ENCODE data around the gene RILPL1.

DNA sequence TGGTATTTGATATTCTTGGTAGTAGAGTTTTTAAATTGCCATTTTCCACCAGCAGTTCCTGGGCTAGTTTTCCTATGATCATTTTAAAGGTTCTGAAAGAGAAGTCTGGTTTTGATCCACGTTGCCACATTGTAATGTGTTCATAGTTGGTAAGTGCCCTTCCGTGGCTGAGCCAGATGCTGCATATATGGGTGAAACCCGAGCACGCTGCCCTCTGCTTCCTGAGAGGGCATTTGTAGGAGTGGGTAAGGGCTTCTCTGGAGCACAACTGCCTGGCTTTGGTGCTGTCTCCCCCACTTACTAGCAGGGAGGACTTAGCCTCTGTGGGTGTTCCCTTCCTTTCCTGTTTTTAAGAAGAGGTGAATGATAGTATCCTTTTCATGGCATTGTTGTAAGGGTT, 68.4 kb downstream of the RILPL1 start:
- TF ChIP-seq, protein P1, sequence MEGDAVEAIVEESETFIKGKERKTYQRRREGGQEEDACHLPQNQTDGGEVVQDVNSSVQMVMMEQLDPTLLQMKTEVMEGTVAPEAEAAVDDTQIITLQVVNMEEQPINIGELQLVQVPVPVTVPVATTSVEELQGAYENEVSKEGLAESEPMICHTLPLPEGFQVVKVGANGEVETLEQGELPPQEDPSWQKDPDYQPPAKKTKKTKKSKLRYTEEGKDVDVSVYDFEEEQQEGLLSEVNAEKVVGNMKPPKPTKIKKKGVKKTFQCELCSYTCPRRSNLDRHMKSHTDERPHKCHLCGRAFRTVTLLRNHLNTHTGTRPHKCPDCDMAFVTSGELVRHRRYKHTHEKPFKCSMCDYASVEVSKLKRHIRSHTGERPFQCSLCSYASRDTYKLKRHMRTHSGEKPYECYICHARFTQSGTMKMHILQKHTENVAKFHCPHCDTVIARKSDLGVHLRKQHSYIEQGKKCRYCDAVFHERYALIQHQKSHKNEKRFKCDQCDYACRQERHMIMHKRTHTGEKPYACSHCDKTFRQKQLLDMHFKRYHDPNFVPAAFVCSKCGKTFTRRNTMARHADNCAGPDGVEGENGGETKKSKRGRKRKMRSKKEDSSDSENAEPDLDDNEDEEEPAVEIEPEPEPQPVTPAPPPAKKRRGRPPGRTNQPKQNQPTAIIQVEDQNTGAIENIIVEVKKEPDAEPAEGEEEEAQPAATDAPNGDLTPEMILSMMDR (IDR thresholded peaks at IDR 0.05), result no peak
- TF ChIP-seq POLR2A (IDR thresholded peaks at IDR 0.05), result no peak
